CD8-positive, alpha-beta memory T cell (primary cell): ENCODE results near the gene LMF1. TPM values are rescaled to one million over a fixed set of nuclear protein-coding genes. Genes with fewer than 3 reads are reported as not detected.

Experiments
- CTCF ChIA-PET: fragments of 350-600 bp; sonication (Branson Sonifier 250); formaldehyde crosslinking; loops from one replicate; lab custom pipeline; 2021; ENCODE audit warnings: antibody characterized with exemption; lab: Charles Lee
- POLR2A ChIA-PET: fragments of 350-600 bp; sonication (Branson Sonifier 250); formaldehyde crosslinking; loops from one replicate; lab custom pipeline; 2021; ENCODE audit warnings: antibody characterized with exemption; lab: Charles Lee
- DNase-seq, 5 donors: peaks; one replicate each; pipeline versions ENCODE4 v3.0.0 to v3.0.0-alpha.2; 2020 to 2022; ENCODE audit warnings: mixed read lengths in 1 of 5
- H3K27ac ChIP-seq: one replicate; pipeline ENCODE4 v1.7.0; 2013; ENCODE audit warnings: low read depth, mild to moderate bottlenecking, low read length, moderate library complexity
- H3K27me3 ChIP-seq: 2 replicates; pipeline ENCODE4 v1.7.0; 2013; ENCODE audit warnings: low read length, mild to moderate bottlenecking; ENCODE audit not compliant: insufficient read depth, poor library complexity, severe bottlenecking
- H3K36me3 ChIP-seq: 2 replicates; pipeline ENCODE4 v1.7.0; 2013; ENCODE audit warnings: mild to moderate bottlenecking, low read length, moderate library complexity; ENCODE audit not compliant: insufficient read depth
- H3K4me1 ChIP-seq: 2 replicates; pipeline ENCODE4 v1.7.0; 2013; ENCODE audit warnings: mild to moderate bottlenecking, low read length, moderate library complexity; ENCODE audit not compliant: insufficient read depth
- H3K4me3 ChIP-seq: 2 replicates; pipeline ENCODE4 v1.7.0; 2013; ENCODE audit warnings: mild to moderate bottlenecking, low read length
- H3K9me3 ChIP-seq: 2 replicates; pipeline ENCODE4 v1.7.0; 2013; ENCODE audit warnings: mild to moderate bottlenecking, low read length
- H3K27ac Mint-ChIP-seq, 8 donors: one replicate each; pipeline ENCODE4 v1.8.0; 2020 to 2021; ENCODE audit warnings: mixed read lengths in 8 of 8, mild to moderate bottlenecking in 6 of 8, inconsistent platforms in 3 of 8, moderate library complexity in 3 of 8
- H3K27me3 Mint-ChIP-seq, 2 donors: one replicate each; pipeline ENCODE4 v1.8.0; 2020 to 2021; ENCODE audit warnings: mixed read lengths in 2 of 2, mild to moderate bottlenecking in 1 of 2, moderate library complexity in 1 of 2
- H3K36me3 Mint-ChIP-seq, 3 donors: one replicate each; pipeline ENCODE4 v1.8.0; 2020 to 2021; ENCODE audit warnings: mixed read lengths in 3 of 3, inconsistent platforms in 1 of 3, mild to moderate bottlenecking in 1 of 3
- H3K4me1 Mint-ChIP-seq, 3 donors: one replicate each; pipeline ENCODE4 v1.8.0; 2020 to 2021; ENCODE audit warnings: mixed read lengths in 3 of 3, inconsistent platforms in 1 of 3, mild to moderate bottlenecking in 1 of 3
- H3K4me3 Mint-ChIP-seq, 7 donors: one replicate each; pipeline ENCODE4 v1.8.0; 2020 to 2021; ENCODE audit warnings: mixed read lengths in 7 of 7, mild to moderate bottlenecking in 6 of 7, moderate library complexity in 4 of 7, inconsistent platforms in 2 of 7
- H3K9me3 Mint-ChIP-seq, 5 donors: one replicate each; pipeline ENCODE4 v1.8.0; 2020 to 2022; ENCODE audit warnings: mixed read lengths in 5 of 5, mild to moderate bottlenecking in 3 of 5, moderate library complexity in 2 of 5, inconsistent platforms in 1 of 5
- polyA plus RNA-seq: library from polyadenylated mRNA; unstranded; fragments of 300-500 nt; fragmentation: Illumina TruSeq; gene quantifications from one replicate; pipeline ENCODE4 v1.2.3, GENCODE V29; 2021
- total RNA-seq, 2 experiments: library from RNA; stranded (reverse); gene quantifications; one replicate each; pipeline ENCODE4 v1.2.3, GENCODE V29; 2021

LMF1 gene
- total and polyA plus RNA-seq, 3 experiments from 2014 or later, result 11.7 to 15.8 (median 14.0) TPM

- no peaks in the 10 kb centered on the region for H3K27me3 ChIP-seq
- ChIA-PET CTCF (interaction anchor here (1.3 kb wide), 1 partner anchor 9 kb away, joined by 3 read pairs; no protein-coding TSS in a partner anchor), POLR2A (no interaction called here)
- no peaks in the 10 kb centered on the region for H3K4me1 Mint-ChIP-seq
- H3K27ac Mint-ChIP-seq, result no peak overlapping the region
- H3K4me1 ChIP-seq, result no peaks in the 10 kb centered on the region
- H3K36me3 ChIP-seq, result no peaks in the 10 kb centered on the region
- no peaks in the 10 kb centered on the region for H3K9me3 ChIP-seq
- H3K4me3 Mint-ChIP-seq, result no peak overlapping the region
- no peak overlapping the region for H3K4me3 ChIP-seq
- no peaks in the 10 kb centered on the region for H3K36me3 Mint-ChIP-seq
- no peaks in the 10 kb centered on the region for H3K9me3 Mint-ChIP-seq
- DNase-seq, result no peak
- H3K27ac ChIP-seq, result no peak overlapping the region
- H3K27me3 Mint-ChIP-seq, result peaks cover 0 to 1% of the 10 kb centered on the region in 2 donors
These were observed 126.0 kb downstream of the LMF1 start for GRCh38 chr16:844638-845350.

DNA sequence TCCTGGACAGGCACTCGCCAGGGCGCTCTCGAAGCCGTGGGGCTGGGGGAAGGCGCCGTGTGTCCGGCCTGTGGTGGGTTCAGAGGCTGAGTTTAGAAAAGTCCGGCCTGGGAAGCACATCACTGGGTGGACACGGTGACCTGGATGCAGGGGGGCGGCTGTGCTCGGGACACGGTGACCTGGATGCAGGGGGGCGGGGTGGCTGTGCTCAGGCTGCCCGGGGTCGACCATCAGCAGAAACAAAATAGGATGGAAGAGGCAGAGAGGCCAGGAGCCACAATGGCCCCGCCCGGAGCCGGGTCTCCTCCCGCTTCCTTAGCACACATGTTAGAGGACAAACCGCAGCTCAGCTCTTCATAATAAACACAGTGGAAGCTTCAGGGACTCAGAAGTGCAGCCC lies 127.0 kb downstream of the LMF1 start:
- no peak overlapping the region for H3K27ac Mint-ChIP-seq
- Histone ChIP-seq H3K4me3 (no peak overlapping the region), H3K4me1 (no peaks in the 10 kb centered on the region), H3K9me3 (no peaks in the 10 kb centered on the region), H3K27ac (no peak overlapping the region), H3K27me3 (no peaks in the 10 kb centered on the region), H3K36me3 (no peaks in the 10 kb centered on the region)
- DNase-seq, result no peak
- H3K4me1 Mint-ChIP-seq, result no peaks in the 10 kb centered on the region
- POLR2A ChIA-PET, result no interaction called here
- H3K4me3 Mint-ChIP-seq, result no peak overlapping the region
- no peaks in the 10 kb centered on the region for H3K36me3 Mint-ChIP-seq
- peaks cover 1 to 3% of the 10 kb centered on the region in 2 donors for H3K27me3 Mint-ChIP-seq
- H3K9me3 Mint-ChIP-seq, result peaks cover 0 to 2% (median 0%) of the 10 kb centered on the region in 5 donors
- CTCF ChIA-PET, result interaction anchor here (1.3 kb wide), 1 partner anchor 8 kb away, joined by 3 read pairs; no protein-coding TSS in a partner anchor

DNA sequence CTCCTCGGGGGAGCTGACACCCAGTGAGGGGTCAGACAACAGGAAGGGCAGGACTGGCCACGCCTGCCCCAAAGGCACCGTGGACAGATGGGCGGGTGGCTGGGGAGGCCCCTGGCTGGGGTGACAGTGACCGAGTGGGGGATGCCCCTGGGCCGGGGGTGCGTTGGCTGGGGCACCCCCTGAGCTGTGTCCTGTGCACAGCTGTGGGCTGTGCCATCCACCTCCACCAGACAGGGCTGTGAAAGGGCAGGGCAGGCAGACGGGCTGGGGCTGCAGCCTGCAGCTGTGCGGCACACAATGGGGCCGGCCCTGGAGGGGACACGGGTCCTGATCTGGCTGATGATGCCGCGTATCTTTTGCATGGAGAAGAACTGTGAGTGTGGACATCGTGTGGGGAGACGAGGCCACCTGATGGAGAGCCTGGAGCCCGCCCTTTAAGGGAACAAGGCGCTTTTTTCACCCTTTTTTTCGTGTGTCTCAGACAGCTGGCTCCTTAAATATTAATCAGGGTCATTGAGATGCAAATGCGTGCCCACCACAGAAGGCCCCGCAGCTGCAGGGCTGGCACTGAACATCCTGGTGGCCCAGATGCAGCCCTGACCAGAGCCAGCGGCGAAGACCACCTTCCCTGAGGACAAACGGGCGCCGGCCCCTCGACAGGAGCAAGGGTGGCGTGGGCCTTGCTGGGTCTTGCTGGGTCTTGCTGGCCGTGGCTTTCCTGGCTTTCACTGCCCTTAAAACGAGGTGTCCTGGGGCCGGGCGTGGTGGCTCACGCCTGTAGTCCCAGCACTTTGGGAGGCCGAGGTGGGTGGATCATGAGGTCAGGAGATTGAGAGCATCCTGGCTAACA lies 127.8 kb downstream of the LMF1 start:
- H3K27ac ChIP-seq, result no peak overlapping the region
- H3K9me3 ChIP-seq, result no peaks in the 10 kb centered on the region
- H3K4me1 ChIP-seq, result no peaks in the 10 kb centered on the region
- H3K27me3 ChIP-seq, result no peaks in the 10 kb centered on the region
- Mint-ChIP-seq H3K4me1 (no peaks in the 10 kb centered on the region), H3K27ac (no peak overlapping the region), H3K36me3 (no peaks in the 10 kb centered on the region), H3K4me3 (no peak overlapping the region), H3K27me3 (peaks cover 1 to 3% of the 10 kb centered on the region in 2 donors), H3K9me3 (peaks cover 0 to 7% (median 2%) of the 10 kb centered on the region in 5 donors)
- CTCF ChIA-PET, result no interaction called here
- H3K36me3 ChIP-seq, result no peaks in the 10 kb centered on the region
- no peak overlapping the region for H3K4me3 ChIP-seq
- POLR2A ChIA-PET, result no interaction called here
- DNase-seq, result no peak

DNA sequence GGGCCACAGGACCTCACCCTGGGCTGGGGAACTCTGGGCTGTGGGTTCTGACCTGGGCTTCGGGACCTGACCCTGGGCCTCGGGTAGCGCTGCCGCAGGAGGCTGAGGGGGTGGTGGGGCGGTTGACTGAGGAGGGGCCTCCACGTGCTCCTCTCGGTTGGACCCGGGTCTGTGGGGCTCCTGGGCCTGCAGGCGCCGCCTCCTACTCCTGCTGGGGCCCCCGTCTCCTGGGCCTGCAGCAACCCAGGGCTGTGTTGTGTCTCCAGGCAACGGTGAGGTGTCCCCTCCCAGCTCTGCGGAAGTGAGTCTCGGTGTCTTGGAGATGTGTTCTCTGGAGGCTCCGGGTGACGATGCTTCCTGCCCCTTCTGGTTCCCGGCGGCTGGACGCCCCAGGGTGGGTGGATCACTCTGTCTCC lies 128.7 kb downstream of the LMF1 start:
- H3K4me1 Mint-ChIP-seq, result no peaks in the 10 kb centered on the region
- CTCF ChIA-PET, result no interaction called here
- H3K27me3 Mint-ChIP-seq, result peaks cover 1 to 3% of the 10 kb centered on the region in 2 donors

GRCh38 chr16:841455-842060 lies 129.2 kb downstream of the LMF1 start:
- DNase-seq, result peak in 1 of 5 donors; percentile 26
- Mint-ChIP-seq H3K27ac (no peak overlapping the region), H3K9me3 (peaks cover 0 to 11% (median 5%) of the 10 kb centered on the region in 5 donors), H3K27me3 (peaks cover 1 to 3% of the 10 kb centered on the region in 2 donors), H3K4me3 (no peak overlapping the region), H3K36me3 (peaks cover 0 to under 1% (median 0%) of the 10 kb centered on the region in 3 donors), H3K4me1 (no peaks in the 10 kb centered on the region)
- Histone ChIP-seq H3K27me3 (no peaks in the 10 kb centered on the region), H3K36me3 (no peaks in the 10 kb centered on the region), H3K9me3 (no peaks in the 10 kb centered on the region), H3K4me3 (no peak overlapping the region), H3K4me1 (no peaks in the 10 kb centered on the region), H3K27ac (no peak overlapping the region)
- CTCF ChIA-PET, result no interaction called here
- POLR2A ChIA-PET, result no interaction called here

More for the DNA sequence above, 128.7 kb downstream of the LMF1 start:
- Histone ChIP-seq H3K27me3 (no peaks in the 10 kb centered on the region), H3K4me3 (no peak overlapping the region), H3K27ac (no peak overlapping the region), H3K4me1 (no peaks in the 10 kb centered on the region), H3K36me3 (no peaks in the 10 kb centered on the region), H3K9me3 (no peaks in the 10 kb centered on the region)
- POLR2A ChIA-PET, result no interaction called here
- H3K4me3 Mint-ChIP-seq, result no peak overlapping the region
- no peaks in the 10 kb centered on the region for H3K36me3 Mint-ChIP-seq
- peaks cover 0 to 10% (median 2%) of the 10 kb centered on the region in 5 donors for H3K9me3 Mint-ChIP-seq
- DNase-seq, result no peak
- H3K27ac Mint-ChIP-seq, result no peak overlapping the region

DNA sequence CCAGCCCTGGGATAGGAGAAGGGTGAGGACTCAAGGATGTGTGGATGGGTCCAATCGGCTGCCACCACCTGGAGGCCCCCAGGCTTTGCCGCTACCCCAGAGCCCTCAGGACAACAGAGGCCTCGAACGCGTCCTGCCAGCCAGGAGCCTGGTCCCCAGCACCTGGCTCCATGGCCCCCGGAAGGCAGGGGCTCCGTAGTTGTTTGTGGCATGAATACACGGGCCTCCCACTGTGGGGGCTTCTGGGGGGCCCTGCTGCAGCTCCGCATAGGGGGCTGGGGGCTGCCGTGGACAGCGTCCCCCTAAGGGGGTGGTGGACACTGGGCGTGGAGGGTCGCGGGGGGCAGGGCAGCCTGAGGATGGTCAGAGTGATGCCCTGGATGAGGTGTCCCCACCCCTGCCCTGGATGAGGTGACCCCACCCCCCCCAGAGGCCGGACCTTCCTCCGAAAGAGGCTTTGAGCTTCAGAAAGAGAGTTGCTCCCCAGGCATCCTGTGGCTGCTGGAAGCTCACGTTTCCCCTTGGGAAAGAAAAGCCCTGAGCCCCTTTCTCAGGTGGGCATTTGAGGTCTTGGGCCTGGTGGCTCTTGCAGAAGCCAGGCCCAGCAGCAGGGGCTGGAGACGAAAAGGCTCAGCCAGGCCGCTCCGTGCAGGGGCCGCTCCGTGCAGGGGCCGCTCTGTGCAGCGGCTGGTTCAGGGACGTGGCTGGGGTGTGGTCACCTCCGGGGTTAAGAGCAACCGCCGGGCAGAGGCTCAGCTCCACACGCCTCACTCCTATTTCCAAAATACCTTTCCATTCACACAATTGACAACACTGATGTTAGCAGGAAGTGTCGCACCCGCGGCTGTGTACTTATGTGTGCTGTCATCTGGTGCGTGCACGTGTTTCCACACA lies 130.0 kb downstream of the LMF1 start:
- Histone ChIP-seq H3K36me3 (no peaks in the 10 kb centered on the region), H3K4me1 (no peaks in the 10 kb centered on the region), H3K9me3 (peaks cover 6% of the 10 kb centered on the region), H3K27ac (no peak overlapping the region), H3K27me3 (no peaks in the 10 kb centered on the region), H3K4me3 (no peak overlapping the region)
- Mint-ChIP-seq H3K4me1 (no peaks in the 10 kb centered on the region), H3K36me3 (peaks cover 0 to 4% (median 0%) of the 10 kb centered on the region in 3 donors), H3K27me3 (peaks cover 1 to 3% of the 10 kb centered on the region in 2 donors), H3K4me3 (no peak overlapping the region), H3K9me3 (peaks cover 0 to 18% (median 9%) of the 10 kb centered on the region in 5 donors), H3K27ac (no peak overlapping the region)
- POLR2A ChIA-PET, result no interaction called here
- DNase-seq, result peak in 1 of 5 donors; percentile 37
- CTCF ChIA-PET, result no interaction called here

- Histone ChIP-seq H3K27me3 (no peaks in the 10 kb centered on the region), H3K4me1 (no peaks in the 10 kb centered on the region), H3K36me3 (no peaks in the 10 kb centered on the region), H3K4me3 (no peak overlapping the region), H3K27ac (no peak overlapping the region), H3K9me3 (peaks cover 6% of the 10 kb centered on the region)
- Mint-ChIP-seq H3K9me3 (peaks cover 0 to 19% (median 9%) of the 10 kb centered on the region in 5 donors), H3K27ac (no peak overlapping the region), H3K4me1 (no peaks in the 10 kb centered on the region), H3K27me3 (peaks cover 1 to 3% of the 10 kb centered on the region in 2 donors), H3K4me3 (peak overlapping the region in 1 of 7 donors; percentile 32), H3K36me3 (peaks cover 0 to 4% (median 0%) of the 10 kb centered on the region in 3 donors)
- ChIA-PET POLR2A (no interaction called here), CTCF (no interaction called here)
- no peak for DNase-seq
These were observed 131.0 kb downstream of the LMF1 start for GRCh38 chr16:839643-840408.
